Hepatocyte (in vitro differentiated cells): Measurements from ENCODE around the gene CACNA1C.

Source experiments
- CTCF ChIP-seq: fragments of 200-600 bp; sonication (generic); IDR thresholded peaks from 2 replicates; pipeline ENCODE4 v1.5.1; 2016; ENCODE audit warnings: antibody characterized with exemption, mild to moderate bottlenecking; ENCODE audit not compliant: poor library complexity
- EZH2 ChIP-seq: fragments of 200-600 bp; sonication (generic); IDR thresholded peaks from 2 replicates; pipeline ENCODE4 v1.6.1; 2016; ENCODE audit warnings: antibody characterized with exemption, mild to moderate bottlenecking, borderline replicate concordance
- EZH2phosphoT487 ChIP-seq: fragments of 200-600 bp; sonication (generic); IDR thresholded peaks from one replicate; pipeline ENCODE4 v1.6.1; 2018; ENCODE audit warnings: antibody characterized with exemption, mild to moderate bottlenecking, low read depth, moderate library complexity; ENCODE audit not compliant: unreplicated experiment, severe bottlenecking

- TF ChIP-seq CTCF (no peak), EZH2 (no peak), EZH2phosphoT487 (no peak)
Measured at GRCh38 chr12:2679068-2679815, 626.5 kb downstream of the CACNA1C start.
